PC-3 (cell line): ENCODE results near the gene SYT7.

Experiments used
- CTCF ChIP-seq: fragments of 300-600 bp; sonication (generic); conservative IDR thresholded peaks from 2 replicates; pipeline ENCODE4 v1.5.1; 2017; ENCODE audit warnings: antibody characterized with exemption, low read depth, mild to moderate bottlenecking, low read length
- EZH2 ChIP-seq: fragments of 300-600 bp; sonication (generic); IDR thresholded peaks from one replicate; pipeline ENCODE4 v1.6.1; 2017; ENCODE audit warnings: antibody characterized with exemption, mild to moderate bottlenecking, low read length; ENCODE audit not compliant: unreplicated experiment
- EZH2phosphoT487 ChIP-seq: fragments of 300-600 bp; sonication (generic); IDR thresholded peaks from 2 replicates; pipeline ENCODE4 v1.6.1; 2018; ENCODE audit warnings: mild to moderate bottlenecking, antibody characterized with exemption, low read length, borderline replicate concordance

- TF ChIP-seq CTCF (no peak), EZH2 (no peak), EZH2phosphoT487 (no peak)
Measured at GRCh38 chr11:61552108-61552635, 28.7 kb downstream of the SYT7 start.
